BJ (cell line): ENCODE results near the gene ZNF587. TPM values are rescaled to one million over a fixed set of nuclear protein-coding genes. Genes with fewer than 3 reads are reported as not detected.
"Not testable (repeated sequence)": the region's sequence is repeated elsewhere in the genome, so short reads cannot be mapped to it uniquely, and the experiment has no call there.

Experiments
- CTCF ChIA-PET: fragments of 350-600 bp; formaldehyde crosslinking; extraction: SDS; loops from one replicate; lab custom pipeline; 2021; ENCODE audit warnings: antibody characterized with exemption, inconsistent platforms; lab: Yijun Ruan, JAX
- POLR2A ChIA-PET: fragments of 300-600 bp; sonication (Branson Sonifier 250); formaldehyde crosslinking; extraction: SDS; loops from one replicate; lab custom pipeline; 2021; ENCODE audit warnings: antibody characterized with exemption; lab: Charles Lee
- DNase-seq: peaks from one replicate; pipeline ENCODE4 v3.0.0-alpha.2; 2011; ENCODE audit warnings: low read depth
- H3K27me3 ChIP-seq: 2 replicates; pipeline ENCODE4 v1.6.0; 2011; ENCODE audit warnings: low read length; ENCODE audit not compliant: control insufficient read depth, insufficient read depth
- H3K36me3 ChIP-seq: 2 replicates; pipeline ENCODE4 v1.5.1; 2011; ENCODE audit warnings: low read length; ENCODE audit not compliant: control insufficient read depth, insufficient read depth
- H3K4me3 ChIP-seq: 2 replicates; pipeline ENCODE4 v1.5.1; 2011; ENCODE audit warnings: low read depth, mild to moderate bottlenecking, control low read depth, low read length
- CTCF ChIP-seq: IDR thresholded peaks from 2 replicates; pipeline ENCODE4 v1.5.1; 2011; ENCODE audit warnings: low read depth, mild to moderate bottlenecking, control low read depth, inconsistent platforms, low read length, moderate library complexity; ENCODE audit not compliant: insufficient read depth
- polyA plus RNA-seq: library from polyadenylated mRNA; depleted of rRNA; stranded (reverse); fragments of >200 nt; gene quantifications from 2 replicates; pipeline ENCODE4 v1.2.3, GENCODE V29; 2011

The ZNF587 gene
- polyA plus RNA-seq, 1 experiment: 8.4 TPM

GRCh38 chr19:57872450-57872849 is 22.8 kb downstream of the ZNF587 start:
- no peak for DNase-seq
- ChIA-PET POLR2A (no interaction called here), CTCF (no interaction called here)
- Histone ChIP-seq H3K4me3 (no peak overlapping the region), H3K36me3 (peaks cover 6% of the 10 kb centered on the region), H3K27me3 (no peaks in the 10 kb centered on the region)
- no peak for TF ChIP-seq CTCF

- H3K4me3 ChIP-seq, H3K27me3 ChIP-seq, CTCF ChIA-PET, DNase-seq, H3K36me3 ChIP-seq, POLR2A ChIA-PET: not testable (repeated sequence)
Measured at GRCh38 chr19:57873883-57874799, 24.5 kb downstream of the ZNF587 start.

- Histone ChIP-seq H3K27me3 (no peaks in the 10 kb centered on the region), H3K36me3 (peaks cover 1% of the 10 kb centered on the region), H3K4me3 (no peak overlapping the region)
- ChIA-PET POLR2A (no interaction called here), CTCF (no interaction called here)
- no peak for DNase-seq
- no peak for TF ChIP-seq CTCF
Measured at GRCh38 chr19:57886046-57886445, 36.4 kb downstream of the ZNF587 start.

- CTCF ChIA-PET: interaction anchor here (1.5 kb wide), 1 partner anchor 10 kb away, joined by 3 read pairs; no protein-coding TSS in a partner anchor
- POLR2A ChIA-PET: no interaction called here
- DNase-seq: no peak
- Histone ChIP-seq H3K4me3 (no peak overlapping the region), H3K36me3 (peaks cover 1% of the 10 kb centered on the region), H3K27me3 (no peaks in the 10 kb centered on the region)
- no peak for TF ChIP-seq CTCF
Measured at GRCh38 chr19:57887195-57887941, 37.7 kb downstream of the ZNF587 start.

- TF ChIP-seq CTCF: no peak
- CTCF ChIA-PET: interaction anchor here (1.4 to 1.5 kb wide), 2 partner anchors 9 to 28 kb away, joined by 3 to 4 read pairs; partner anchors contain the start of gene ZNF417
Measured at GRCh38 chr19:57888107-57888559, 38.5 kb downstream of the ZNF587 start.

More at GRCh38 chr19:57888107-57888559, 38.5 kb downstream of the ZNF587 start:
- Histone ChIP-seq H3K36me3 (peaks cover 1% of the 10 kb centered on the region; the same call in 1 of the 2 replicates), H3K4me3 (peak overlapping the region; percentile 66), H3K27me3 (no peaks in the 10 kb centered on the region)
- POLR2A ChIA-PET: no interaction called here
- no peak for DNase-seq
